ENCODE results near the gene PSMD4.

PSMD4 gene

DNA sequence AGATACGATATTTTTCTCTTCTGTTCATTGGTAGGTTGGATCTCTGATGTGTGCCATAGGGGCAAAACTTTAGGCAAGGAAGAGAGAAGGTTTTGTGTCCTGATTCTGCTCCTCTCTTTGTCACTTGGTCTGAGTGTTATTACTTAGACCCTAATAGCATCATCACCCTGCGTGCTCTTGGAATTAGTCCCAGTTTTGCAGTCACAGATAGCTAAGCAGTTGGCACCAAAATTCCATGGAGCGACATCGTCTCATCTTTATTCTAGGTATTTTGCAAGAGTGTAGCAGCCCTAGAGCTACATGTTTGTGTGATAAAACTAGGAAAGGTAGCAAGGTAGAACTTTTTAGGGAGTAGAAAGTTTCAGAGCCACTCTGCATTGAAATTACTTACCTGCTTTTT, 32.4 kb upstream of the PSMD4 start:
- Histone ChIP-seq H3K27ac (ENCODE audit: low read depth, low read length) (no peak overlapping the region), H2AFZ (ENCODE audit: low read depth, low read length, severe bottlenecking) (no peak overlapping the region), H3F3A (ENCODE audit: insufficient read depth) (peaks cover 5% of the 10 kb centered on the region; the same call in 1 of the 2 replicates), H3K4me3 (ENCODE audit: insufficient read depth, low read length, poor library complexity, severe bottlenecking) (no peak overlapping the region), H3K79me2 (ENCODE audit: insufficient read depth, low read length) (peaks cover 72% of the 10 kb centered on the region), H3K9me3 (ENCODE audit: insufficient read depth, low read length) (no peaks in the 10 kb centered on the region), H3K27me3 (ENCODE audit: low read length) (no peaks in the 10 kb centered on the region), H3K36me3 (ENCODE audit: low read length) (peaks cover 10% of the 10 kb centered on the region; the same call in 1 of the 2 replicates), H3K9ac (ENCODE audit: low read length) (no peak overlapping the region), H3K9me2 (replicated peaks; ENCODE audit: insufficient read depth, low read length) (no peaks in the 10 kb centered on the region), H3K4me2 (ENCODE audit: low read depth, low read length, poor library complexity, severe bottlenecking) (no peak overlapping the region), H4K20me1 (ENCODE audit: low read depth, low read length) (peaks cover 13% of the 10 kb centered on the region; the same call in 1 of the 2 replicates)
- TF ChIP-seq, protein P1, sequence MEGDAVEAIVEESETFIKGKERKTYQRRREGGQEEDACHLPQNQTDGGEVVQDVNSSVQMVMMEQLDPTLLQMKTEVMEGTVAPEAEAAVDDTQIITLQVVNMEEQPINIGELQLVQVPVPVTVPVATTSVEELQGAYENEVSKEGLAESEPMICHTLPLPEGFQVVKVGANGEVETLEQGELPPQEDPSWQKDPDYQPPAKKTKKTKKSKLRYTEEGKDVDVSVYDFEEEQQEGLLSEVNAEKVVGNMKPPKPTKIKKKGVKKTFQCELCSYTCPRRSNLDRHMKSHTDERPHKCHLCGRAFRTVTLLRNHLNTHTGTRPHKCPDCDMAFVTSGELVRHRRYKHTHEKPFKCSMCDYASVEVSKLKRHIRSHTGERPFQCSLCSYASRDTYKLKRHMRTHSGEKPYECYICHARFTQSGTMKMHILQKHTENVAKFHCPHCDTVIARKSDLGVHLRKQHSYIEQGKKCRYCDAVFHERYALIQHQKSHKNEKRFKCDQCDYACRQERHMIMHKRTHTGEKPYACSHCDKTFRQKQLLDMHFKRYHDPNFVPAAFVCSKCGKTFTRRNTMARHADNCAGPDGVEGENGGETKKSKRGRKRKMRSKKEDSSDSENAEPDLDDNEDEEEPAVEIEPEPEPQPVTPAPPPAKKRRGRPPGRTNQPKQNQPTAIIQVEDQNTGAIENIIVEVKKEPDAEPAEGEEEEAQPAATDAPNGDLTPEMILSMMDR (IDR thresholded peaks at IDR 0.05; ENCODE audit: insufficient read depth, low read length, poor library complexity, severe bottlenecking): no peak
- no peak for TF ChIP-seq EZH2phosphoT487 (conservative IDR thresholded peaks at IDR 0.05; ENCODE audit: low read length)

DNA sequence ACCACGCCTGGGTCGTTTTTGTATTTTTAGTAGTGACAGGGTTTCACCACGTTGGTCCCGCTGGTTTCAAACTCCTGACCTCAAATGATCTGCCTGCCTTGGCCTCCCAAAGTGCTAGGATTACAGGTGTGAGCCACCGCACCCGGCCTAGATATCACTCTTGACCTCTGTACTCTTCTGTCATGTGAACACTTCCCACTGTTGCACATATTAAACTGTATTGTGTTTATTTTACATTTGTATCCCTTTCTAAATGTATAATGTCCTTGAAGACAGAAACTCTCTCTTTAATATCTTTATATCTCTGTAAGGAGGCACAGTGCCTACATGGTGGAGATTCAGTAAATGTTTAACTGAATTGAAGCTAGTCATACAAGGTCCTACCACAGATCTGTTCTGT, 19.3 kb upstream of the PSMD4 start:
- H3K79me2 ChIP-seq (ENCODE audit: insufficient read depth, low read length): no peaks in the 10 kb centered on the region
- no peaks in the 10 kb centered on the region for H3K27me3 ChIP-seq (ENCODE audit: low read length)
- H3K9me2 ChIP-seq (replicated peaks; ENCODE audit: insufficient read depth, low read length): no peaks in the 10 kb centered on the region
- H3F3A ChIP-seq (ENCODE audit: insufficient read depth): no peaks in the 10 kb centered on the region
- peaks cover 49% of the 10 kb centered on the region for H3K36me3 ChIP-seq (ENCODE audit: low read length)
- H3K9me3 ChIP-seq (ENCODE audit: insufficient read depth, low read length): no peaks in the 10 kb centered on the region
- no peaks in the 10 kb centered on the region for H4K20me1 ChIP-seq (ENCODE audit: low read depth, low read length)
- no peak for TF ChIP-seq EZH2phosphoT487 (conservative IDR thresholded peaks at IDR 0.05; ENCODE audit: low read length)
- TF ChIP-seq, protein P1 (IDR thresholded peaks at IDR 0.05; ENCODE audit: insufficient read depth, low read length, poor library complexity, severe bottlenecking): no peak
- no peak overlapping the region for H3K9ac ChIP-seq (ENCODE audit: low read length)
- H3K4me3 ChIP-seq (ENCODE audit: insufficient read depth, low read length, poor library complexity, severe bottlenecking): no peak overlapping the region
- H2AFZ ChIP-seq (ENCODE audit: low read depth, low read length, severe bottlenecking): no peak overlapping the region
- H3K4me2 ChIP-seq (ENCODE audit: low read depth, low read length, poor library complexity, severe bottlenecking): no peak overlapping the region
- H3K27ac ChIP-seq (ENCODE audit: low read depth, low read length): no peak overlapping the region

DNA sequence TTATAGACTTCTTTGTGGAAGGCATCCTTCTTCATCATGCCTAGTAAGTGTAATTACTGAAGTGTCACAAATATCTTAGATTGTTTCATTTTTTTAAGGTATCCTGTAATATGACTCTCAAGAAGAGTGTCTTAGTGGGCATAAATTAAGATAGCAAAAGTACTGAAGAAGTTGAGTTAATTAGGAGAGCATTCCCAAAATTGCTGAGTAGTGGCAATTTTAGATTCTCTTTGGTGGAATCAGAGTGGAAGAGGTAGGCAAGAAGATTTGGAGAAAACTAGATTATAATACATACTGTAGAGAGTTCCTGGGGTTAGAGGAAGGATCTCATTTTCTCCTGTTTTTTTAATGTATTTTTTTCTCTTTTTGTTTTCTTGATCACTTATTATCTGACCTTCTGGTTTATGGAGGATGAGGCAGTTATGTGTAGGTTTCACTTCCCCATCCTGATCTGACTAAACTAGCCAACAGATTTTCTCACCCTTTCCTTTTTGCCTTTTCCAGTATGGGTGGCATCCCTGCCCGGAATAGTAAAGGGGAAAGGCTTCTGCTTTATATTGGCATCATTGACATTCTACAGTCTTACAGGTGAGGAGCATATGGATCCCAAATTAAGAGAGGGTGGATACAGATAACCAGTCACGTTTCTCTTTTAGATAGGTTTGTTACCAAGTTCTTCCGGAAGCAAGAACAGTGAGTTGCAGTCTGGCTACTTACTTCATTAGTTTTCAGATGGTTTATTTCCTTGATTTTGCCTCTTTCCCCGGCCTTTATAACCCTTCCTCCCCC, 16.7 kb upstream of the PSMD4 start:
- no peak overlapping the region for H3K27ac ChIP-seq (ENCODE audit: low read depth, low read length)
- H3K79me2 ChIP-seq (ENCODE audit: insufficient read depth, low read length): no peaks in the 10 kb centered on the region
- no peak overlapping the region for H3K4me3 ChIP-seq (ENCODE audit: insufficient read depth, low read length, poor library complexity, severe bottlenecking)
- no peak overlapping the region for H3K4me2 ChIP-seq (ENCODE audit: low read depth, low read length, poor library complexity, severe bottlenecking)
- H3K9me3 ChIP-seq (ENCODE audit: insufficient read depth, low read length): no peaks in the 10 kb centered on the region
- no peaks in the 10 kb centered on the region for H3K9me2 ChIP-seq (replicated peaks; ENCODE audit: insufficient read depth, low read length)
- no peak overlapping the region for H2AFZ ChIP-seq (ENCODE audit: low read depth, low read length, severe bottlenecking)
- H3F3A ChIP-seq (ENCODE audit: insufficient read depth): no peaks in the 10 kb centered on the region
- H4K20me1 ChIP-seq (ENCODE audit: low read depth, low read length): no peaks in the 10 kb centered on the region
- no peaks in the 10 kb centered on the region for H3K27me3 ChIP-seq (ENCODE audit: low read length)
- no peak overlapping the region for H3K9ac ChIP-seq (ENCODE audit: low read length)
- no peak for TF ChIP-seq EZH2phosphoT487 (conservative IDR thresholded peaks at IDR 0.05; ENCODE audit: low read length)
- TF ChIP-seq, protein P1 (IDR thresholded peaks at IDR 0.05; ENCODE audit: insufficient read depth, low read length, poor library complexity, severe bottlenecking): no peak
- H3K36me3 ChIP-seq (ENCODE audit: low read length): peaks cover 47% of the 10 kb centered on the region

All from SU-DHL-6 (cell line).